Body of pancreas (tissue), 4 donors: ENCODE measurements around the gene ZNF423. TPM values are rescaled to one million over a fixed set of nuclear protein-coding genes. Genes with fewer than 3 reads are reported as not detected.

Experiments used
- ATAC-seq: fragments of 150-250 bp; one replicate; pipeline ENCODE4 v1.9.1; 2016
- DNase-seq, 4 donors: peaks; one replicate each; pipeline ENCODE4 v3.0.0-alpha.2; 2019
- H3K27ac ChIP-seq, 4 donors: fragments of 200-600 bp; sonication (generic); 1 replicate in 3 of 4; 2 replicates in 1 of 4; pipeline versions ENCODE4 v1.5.1 to v1.6.1; 2016 to 2019; ENCODE audit warnings: mild to moderate bottlenecking in 1 of 4, mixed read lengths in 1 of 4, moderate library complexity in 1 of 4
- H3K27me3 ChIP-seq, 2 donors: fragments of 200-600 bp; sonication (generic); one replicate each; pipeline ENCODE4 v1.6.0; 2016; ENCODE audit warnings: mild to moderate bottlenecking in 1 of 2
- H3K36me3 ChIP-seq, 2 donors: fragments of 200-600 bp; sonication (generic); replicated peaks in 1 of 2; 2 replicates each; pipeline ENCODE4 v1.5.1; 2016; ENCODE audit warnings: low read depth in 2 of 2; ENCODE audit not compliant: insufficient read depth in 1 of 2
- H3K4me1 ChIP-seq: fragments of 200-600 bp; sonication (generic); one replicate; pipeline ENCODE4 v1.6.0; 2016
- H3K4me3 ChIP-seq, 2 donors: fragments of 200-600 bp; sonication (generic); 1 replicate in 1 of 2; 2 replicates in 1 of 2; pipeline ENCODE4 v1.5.1; 2016 to 2019
- H3K9me3 ChIP-seq, 3 donors: fragments of 200-600 bp; sonication (generic); 1 replicate in 2 of 3; 2 replicates in 1 of 3; pipeline ENCODE4 v1.5.1; 2016
- CTCF ChIP-seq, 7 experiments: fragments of 450-650 bp in 4 of 7; fragments of 200-600 bp in 3 of 7; sonication (generic) in 3 of 7; IDR thresholded peaks; one replicate each; pipeline ENCODE4 v1.5.1; 2016 to 2019; ENCODE audit warnings: antibody characterized with exemption in 7 of 7
- POLR2A ChIP-seq, 3 donors: fragments of 450-650 bp; IDR thresholded peaks; one replicate each; pipeline ENCODE4 v1.6.1; 2016; ENCODE audit warnings: antibody characterized with exemption in 3 of 3, mild to moderate bottlenecking in 2 of 3
- WGBS, 2 donors: methylation state at CpG; one replicate each; pipeline ENCODE4 v1.1.5; 2017; 5-methylcytosine and 5-hydroxymethylcytosine counted together
- intact Hi-C: fragments of 100-400 bp; cut with DNase I; formaldehyde crosslinking; loops from one replicate; pipeline ENCODE4 v1.15.1; 2023
- total RNA-seq, 2 donors: library from RNA; depleted of rRNA; stranded (reverse); fragments of >200 nt; gene quantifications; one replicate each; pipeline ENCODE4 v1.1.0, GENCODE V29; 2016

Gene ZNF423
- total RNA-seq, 2 donors from 2014 or later, result 4.2 to 9.2 TPM

- Histone ChIP-seq H3K9me3 (no peaks in the 10 kb centered on the region), H3K36me3 (no peaks in the 10 kb centered on the region), H3K4me1 (no peaks in the 10 kb centered on the region), H3K27ac (no peak overlapping the region), H3K27me3 (no peaks in the 10 kb centered on the region), H3K4me3 (no peak overlapping the region)
- 86 to 90% methylated on average over 16 to 23 of the region's 23 CpGs for WGBS, 2 donors
- DNase-seq (no peak), ATAC-seq (no peak)
- TF ChIP-seq POLR2A (IDR thresholded peaks at IDR 0.05), result no peak
- TF ChIP-seq CTCF (IDR thresholded peaks at IDR 0.05), result no peak
- intact Hi-C loops, result no loop called here
These were observed 255.4 kb downstream of the ZNF423 start for GRCh38 chr16:49600536-49600935.

GRCh38 chr16:49599704-49600103 lies 256.2 kb downstream of the ZNF423 start:
- Histone ChIP-seq H3K4me3 (no peak overlapping the region), H3K27me3 (no peaks in the 10 kb centered on the region), H3K9me3 (no peaks in the 10 kb centered on the region), H3K36me3 (no peaks in the 10 kb centered on the region), H3K27ac (no peak overlapping the region), H3K4me1 (no peaks in the 10 kb centered on the region)
- no peak for DNase-seq
- WGBS, 2 donors, result 81 to 85% methylated on average over 8 of the region's 8 CpGs
- intact Hi-C loops, result no loop called here
- TF ChIP-seq POLR2A (IDR thresholded peaks at IDR 0.05) (no peak), CTCF (IDR thresholded peaks at IDR 0.05) (no peak)
- ATAC-seq, result no peak

GRCh38 chr16:49599281-49599680 lies 256.6 kb downstream of the ZNF423 start:
- Histone ChIP-seq H3K27me3 (no peaks in the 10 kb centered on the region), H3K36me3 (no peaks in the 10 kb centered on the region), H3K4me1 (no peaks in the 10 kb centered on the region), H3K9me3 (no peaks in the 10 kb centered on the region), H3K4me3 (no peak overlapping the region), H3K27ac (no peak overlapping the region)
- ATAC-seq (no peak), DNase-seq (no peak)
- intact Hi-C loops, result no loop called here
- no peak for TF ChIP-seq CTCF (IDR thresholded peaks at IDR 0.05)
- TF ChIP-seq POLR2A (IDR thresholded peaks at IDR 0.05), result no peak
- 91 to 100% methylated on average over 2 of the region's 2 CpGs for WGBS, 2 donors

GRCh38 chr16:49598383-49599170 lies 257.3 kb downstream of the ZNF423 start:
- Histone ChIP-seq H3K36me3 (no peaks in the 10 kb centered on the region), H3K4me3 (no peak overlapping the region), H3K9me3 (no peaks in the 10 kb centered on the region), H3K4me1 (no peaks in the 10 kb centered on the region), H3K27ac (no peak overlapping the region), H3K27me3 (no peaks in the 10 kb centered on the region)
- WGBS, 2 donors, result 85 to 86% methylated on average over 8 of the region's 8 CpGs
- intact Hi-C loops, result no loop called here
- DNase-seq, result no peak
- TF ChIP-seq POLR2A (IDR thresholded peaks at IDR 0.05) (no peak), CTCF (IDR thresholded peaks at IDR 0.05) (no peak)
- ATAC-seq, result no peak

GRCh38 chr16:49597796-49598195 lies 258.1 kb downstream of the ZNF423 start:
- no peak for DNase-seq
- Histone ChIP-seq H3K27me3 (no peaks in the 10 kb centered on the region), H3K4me1 (no peaks in the 10 kb centered on the region), H3K9me3 (no peaks in the 10 kb centered on the region), H3K27ac (no peak overlapping the region), H3K36me3 (no peaks in the 10 kb centered on the region), H3K4me3 (no peak overlapping the region)
- 84 to 89% methylated on average over 2 of the region's 2 CpGs for WGBS, 2 donors
- ATAC-seq, result no peak
- intact Hi-C loops, result no loop called here
- TF ChIP-seq CTCF (IDR thresholded peaks at IDR 0.05), result no peak
- TF ChIP-seq POLR2A (IDR thresholded peaks at IDR 0.05), result no peak
